ENCODE measurements around the gene NAP1L4. TPM values are rescaled to one million over a fixed set of nuclear protein-coding genes. Genes with fewer than 3 reads are reported as not detected.

Gene NAP1L4
- total RNA-seq, 1 experiment from 2014 or later = 212 TPM

DNA sequence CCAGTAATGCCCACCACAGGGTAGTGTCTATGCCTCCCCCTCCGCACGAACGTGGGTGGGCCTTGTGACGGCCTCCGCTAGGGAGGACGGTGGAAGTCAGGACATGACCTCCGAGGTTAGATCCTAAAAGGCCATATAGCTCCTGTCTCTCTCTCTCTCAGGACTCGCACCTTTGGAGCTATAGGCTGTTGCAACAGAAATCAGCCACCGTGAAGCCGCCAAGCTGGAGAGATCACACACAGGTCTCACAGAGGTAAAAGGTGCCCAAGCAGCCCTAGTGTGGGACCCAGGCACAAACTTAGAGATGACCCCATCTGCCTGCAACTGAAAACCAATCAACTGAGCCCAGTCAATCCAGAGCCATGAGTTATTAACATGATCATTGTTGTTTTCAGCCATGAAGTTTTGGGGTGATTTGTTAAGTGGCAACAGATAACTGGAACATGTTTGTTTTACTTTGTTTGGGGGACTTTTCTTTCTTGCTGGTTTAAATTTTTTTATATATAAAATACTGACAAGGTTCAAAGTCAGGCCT, 7.4 kb upstream of the NAP1L4 start:
- Histone ChIP-seq H3K4ac (ENCODE audit: low read depth, low read length) (no peak overlapping the region), H3K79me2 (ENCODE audit: insufficient read depth, low read length) (no peaks in the 10 kb centered on the region), H3K23ac (ENCODE audit: insufficient read length, low read depth, low read length) (no peak overlapping the region), H2BK120ac (ENCODE audit: low read depth, low read length, poor library complexity, severe bottlenecking) (no peak overlapping the region), H3K79me1 (ENCODE audit: insufficient read depth, low read depth, low read length, poor library complexity, severe bottlenecking) (no peaks in the 10 kb centered on the region), H2BK5ac (ENCODE audit: insufficient read length, low read length) (no peak overlapping the region), H2BK20ac (ENCODE audit: low read depth, low read length, poor library complexity, severe bottlenecking) (no peak overlapping the region), H2AK5ac (ENCODE audit: insufficient read length, low read length) (no peak overlapping the region), H3K27ac (ENCODE audit: insufficient read length, low read depth, low read length) (no peak overlapping the region), H2BK12ac (ENCODE audit: insufficient read length, low read depth, low read length) (no peak overlapping the region), H3K14ac (ENCODE audit: insufficient read depth, low read length) (no peak overlapping the region), H4K5ac (ENCODE audit: insufficient read length, low read depth, low read length) (no peak overlapping the region), H2BK15ac (ENCODE audit: low read depth, low read length) (no peak overlapping the region), H3K4me2 (ENCODE audit: insufficient read depth, insufficient read length, low read length) (no peak overlapping the region), H3K18ac (ENCODE audit: insufficient read length, low read depth, low read length) (no peak overlapping the region), H3K27me3 (ENCODE audit: insufficient read depth, low read length) (no peaks in the 10 kb centered on the region), H4K20me1 (ENCODE audit: control insufficient read depth, insufficient read depth, insufficient read length) (peaks cover 2% of the 10 kb centered on the region), H3K9me3 (ENCODE audit: control insufficient read depth, low read depth, low read length) (no peaks in the 10 kb centered on the region), H3K56ac (ENCODE audit: insufficient read length, low read depth, low read length) (no peak overlapping the region), H3K9ac (ENCODE audit: extremely low read depth, insufficient read length, low read length) (no peak overlapping the region), H4K8ac (replicated peaks; ENCODE audit: insufficient read length, low read depth, low read length) (no peak overlapping the region), H3K23me2 (ENCODE audit: insufficient read length, low read depth, low read length, poor library complexity, severe bottlenecking) (no peaks in the 10 kb centered on the region), H4K91ac (ENCODE audit: insufficient read length, low read depth, low read length) (no peak overlapping the region), H2AFZ (ENCODE audit: low read length) (no peak overlapping the region), H3T11ph (ENCODE audit: low read length) (no peak overlapping the region), H3K4me1 (ENCODE audit: insufficient read depth, low read length) (no peaks in the 10 kb centered on the region)
- Mint-ChIP-seq H3K27ac (peak overlapping the region in 1 of 3 experiments; percentile 5; a peak in 1 of 7 replicates), H3K9me3 (no peaks in the 10 kb centered on the region), H3K4me3 (no peak overlapping the region), H3K4me1 (peaks cover 13 to 16% of the 10 kb centered on the region in 2 experiments), H3K27me3 (ENCODE audit: low read depth) (no peaks in the 10 kb centered on the region), H3K36me3 (ENCODE audit: insufficient read depth in 1 of 3, low read depth in 3 of 3) (peaks cover 39 to 52% (median 50%) of the 10 kb centered on the region in 3 experiments; a peak in 6 of 7 replicates)
- WGBS (ENCODE audit: extremely low coverage, insufficient read length, low lambda C conversion rate) = no CpG with 5 or more reads among the region's 10 CpGs
- no peak for TF ChIP-seq CTCF (conservative IDR thresholded peaks at IDR 0.05)
- DNase-seq = no peak

Data from H9 (cell line).